Anterior cingulate cortex (tissue), 58 donors: ENCODE measurements around the gene NPR2.
A peak's percentile ranks its signal among the peaks of the same experiment; 100 is the strongest.

Experiments
- DNase-seq, 58 donors: peaks; one replicate each; lab custom pipeline; 2025; lab: John Stamatoyannopoulos, UW

NPR2 gene

GRCh38 chr9:35828716-35829083 is 37.3 kb downstream of the NPR2 start, which contains the start of gene FAM221B:
FAM221B (minus strand) TSS chr9:35828732; CDS start chr9:35826161, 2,571 bp downstream.
- peak in 5 of 58 donors; percentile 27 to 77 (median 44) for DNase-seq

GRCh38 chr9:35829084-35829763 is 37.8 kb downstream of the NPR2 start, which contains the start of gene TMEM8B:
TMEM8B (plus strand) TSS chr9:35829228; CDS start chr9:35829448, 220 bp downstream.
- peak; percentile 29 to 98 (median 90) for DNase-seq

GRCh38 chr9:35829764-35830096 is 38.3 kb downstream of the NPR2 start:
- DNase-seq, result peak in 2 of 58 donors; percentile 25 to 44

- no peak for DNase-seq
Measured at GRCh38 chr9:35831040-35831439, 39.6 kb downstream of the NPR2 start.

GRCh38 chr9:35832814-35833213 is 41.4 kb downstream of the NPR2 start:
- DNase-seq, result no peak

- DNase-seq, result no peak
Measured at GRCh38 chr9:35834260-35835215, 43.1 kb downstream of the NPR2 start.

GRCh38 chr9:35835216-35835632 is 43.8 kb downstream of the NPR2 start:
- DNase-seq, result no peak

- no peak for DNase-seq
Measured at GRCh38 chr9:35835766-35836165, 44.4 kb downstream of the NPR2 start.

- DNase-seq, result no peak
Measured at GRCh38 chr9:35836595-35836994, 45.2 kb downstream of the NPR2 start.

- no peak for DNase-seq
Measured at GRCh38 chr9:35839926-35840325, 48.5 kb downstream of the NPR2 start.

- no peak for DNase-seq
Measured at GRCh38 chr9:35840881-35841644, 49.7 kb downstream of the NPR2 start.

GRCh38 chr9:35841645-35841900 is 50.2 kb downstream of the NPR2 start:
- no peak for DNase-seq

GRCh38 chr9:35842020-35842745 is 50.8 kb downstream of the NPR2 start:
- no peak for DNase-seq

- DNase-seq, result no peak
Measured at GRCh38 chr9:35842795-35843194, 51.4 kb downstream of the NPR2 start.

- peak in 21 of 58 donors; percentile 6 to 71 (median 19) for DNase-seq
Measured at GRCh38 chr9:35844628-35845270, 53.4 kb downstream of the NPR2 start.

- DNase-seq, result no peak
Measured at GRCh38 chr9:35845824-35846771, 54.7 kb downstream of the NPR2 start.

- peak in 29 of 58 donors; percentile 11 to 82 (median 43) for DNase-seq
Measured at GRCh38 chr9:35847792-35848572, 56.6 kb downstream of the NPR2 start.
